A549 (cell line): ENCODE results near the gene CDYL2. TPM values are rescaled to one million over a fixed set of nuclear protein-coding genes. Genes with fewer than 3 reads are reported as not detected.
A peak's percentile ranks its signal among the peaks of the same experiment; 100 is the strongest.

Experiments used
- ATAC-seq, 2 experiments: fragments of 200-7000 bp in 1 of 2; fragments of >200 bp in 1 of 2; cut with Nextera tagmentation in 1 of 2; cut with Tn5 transposase in 1 of 2; 3 replicates each; pipeline versions ENCODE4 v1.8.0 to v1.9.1; 2018 to 2020; ENCODE audit warnings: mild to moderate bottlenecking in 1 of 2, moderate library complexity in 1 of 2
- CTCF ChIA-PET: fragments of 300-600 bp; sonication (Branson Sonifier 250); formaldehyde crosslinking; extraction: SDS; loops from one replicate; lab custom pipeline; 2021; ENCODE audit warnings: antibody characterized with exemption, inconsistent platforms; lab: Yijun Ruan, JAX
- POLR2A ChIA-PET: fragments of 350-600 bp; formaldehyde crosslinking; extraction: SDS; loops from one replicate; lab custom pipeline; 2021; ENCODE audit warnings: antibody characterized with exemption, inconsistent platforms; lab: Yijun Ruan, JAX
- DNase-seq, 2 experiments: peaks; one replicate each; pipeline versions ENCODE4 v3.0.0 to v3.0.0-alpha.2; 2011 to 2016; ENCODE audit warnings: low read depth in 1 of 2, low spot score in 1 of 2
- FAIRE-seq: peaks from 2 replicates; lab custom pipeline; 2011; peaks lifted over from hg19 to GRCh38; lab: Jason Lieb, UNC
- H3K27ac ChIP-seq, 2 experiments: fragments of >200 bp; sonication (Bioruptor Twin); formaldehyde crosslinking; 3 replicates each; pipeline ENCODE4 v1.5.1; 2016 to 2017
- H3K4me1 ChIP-seq: fragments of >200 bp; sonication (Bioruptor Twin); formaldehyde crosslinking; 3 replicates; pipeline ENCODE4 v1.6.1; 2016
- H3K4me2 ChIP-seq: fragments of >200 bp; sonication (Bioruptor Twin); formaldehyde crosslinking; 3 replicates; pipeline ENCODE4 v1.6.1; 2016
- H3K4me3 ChIP-seq: fragments of >200 bp; sonication (Bioruptor Twin); formaldehyde crosslinking; 3 replicates; pipeline ENCODE4 v1.5.1; 2016
- H3K9me3 ChIP-seq: fragments of >200 bp; sonication (Bioruptor Twin); formaldehyde crosslinking; 3 replicates; pipeline ENCODE4 v1.6.1; 2016
- CBX2 ChIP-seq: fragments of 200-600 bp; sonication (generic); IDR thresholded peaks from 2 replicates; pipeline ENCODE4 v1.6.1; 2016; ENCODE audit warnings: low read depth, mild to moderate bottlenecking, borderline replicate concordance
- EHF ChIP-seq: fragments of 250-450 bp; sonication (Bioruptor Pico); IDR thresholded peaks from 2 replicates; pipeline ENCODE4 v1.5.0; 2020; ENCODE audit warnings: mild to moderate bottlenecking
- EHMT2 ChIP-seq: fragments of 200-600 bp; sonication (generic); IDR thresholded peaks from 2 replicates; pipeline ENCODE4 v1.6.1; 2016; ENCODE audit warnings: antibody characterized with exemption, low read depth, mild to moderate bottlenecking, moderate library complexity
- FOSL2 ChIP-seq, 2 experiments: fragments of 450-650 bp in 1 of 2; fragments of >200 bp in 1 of 2; sonication (Bioruptor Twin) in 1 of 2; formaldehyde crosslinking; IDR thresholded peaks; 2 replicates each; pipeline versions ENCODE4 v1.5.0 to v1.6.1; 2016 to 2020; ENCODE audit warnings: mild to moderate bottlenecking in 1 of 2, moderate library complexity in 1 of 2
- FOXS1 ChIP-seq: fragments of 250-450 bp; sonication (Bioruptor Pico); IDR thresholded peaks from 2 replicates; pipeline ENCODE4 v1.5.0; 2020; ENCODE audit warnings: mild to moderate bottlenecking, moderate library complexity
- HDAC2 ChIP-seq: fragments of 200-600 bp; sonication (generic); IDR thresholded peaks from 2 replicates; pipeline ENCODE4 v1.6.1; 2016
- HOXB13 ChIP-seq: fragments of 250-450 bp; sonication (Bioruptor Pico); IDR thresholded peaks from 2 replicates; pipeline ENCODE4 v1.5.0; 2020; ENCODE audit warnings: low read depth, mild to moderate bottlenecking, moderate library complexity
- HOXB5 ChIP-seq: fragments of 250-450 bp; sonication (Bioruptor Pico); IDR thresholded peaks from 2 replicates; pipeline ENCODE4 v1.5.0; 2020; ENCODE audit warnings: mild to moderate bottlenecking, moderate library complexity
- KDM1A ChIP-seq: fragments of 200-600 bp; sonication (generic); IDR thresholded peaks from 2 replicates; pipeline ENCODE4 v1.6.1; 2016; ENCODE audit warnings: low read depth, mild to moderate bottlenecking
- KDM5A ChIP-seq: fragments of 200-600 bp; sonication (generic); IDR thresholded peaks from 2 replicates; pipeline ENCODE4 v1.6.1; 2016; ENCODE audit warnings: antibody characterized with exemption, mild to moderate bottlenecking
- NR3C1 ChIP-seq: fragments of >200 bp; sonication (Bioruptor Twin); formaldehyde crosslinking; IDR thresholded peaks from 3 replicates; pipeline ENCODE4 v1.6.1; 2017
- PHF8 ChIP-seq: fragments of 200-600 bp; sonication (generic); IDR thresholded peaks from 2 replicates; pipeline ENCODE4 v1.6.1; 2016; ENCODE audit warnings: low read depth, mild to moderate bottlenecking, antibody characterized with exemption, moderate library complexity, borderline replicate concordance
- RARB ChIP-seq: fragments of 250-450 bp; sonication (Bioruptor Pico); IDR thresholded peaks from 2 replicates; pipeline ENCODE4 v1.8.0; 2021; ENCODE audit warnings: mild to moderate bottlenecking, moderate library complexity
- RCOR1 ChIP-seq: fragments of 150-350 bp; IDR thresholded peaks from 2 replicates; pipeline ENCODE4 v1.6.1; 2014; ENCODE audit warnings: antibody characterized with exemption, low read length, low read depth
- SREBF2 ChIP-seq: fragments of 450-650 bp; IDR thresholded peaks from 2 replicates; pipeline ENCODE4 v1.6.1; 2014; ENCODE audit warnings: mild to moderate bottlenecking, moderate library complexity
- ZC3H11A ChIP-seq: fragments of 450-650 bp; IDR thresholded peaks from 2 replicates; pipeline ENCODE4 v1.6.1; 2014; ENCODE audit warnings: antibody characterized with exemption, mild to moderate bottlenecking
- WGBS: methylation state at CpG from one replicate; pipeline ENCODE4 v1.1.6; 2017; ENCODE audit errors: missing lambda C conversion rate; 5-methylcytosine and 5-hydroxymethylcytosine counted together
- polyA plus RNA-seq, 4 experiments: library from polyadenylated mRNA; depleted of rRNA in 3 of 4; stranded (reverse); fragments of >200 nt; fragmentation: RNase III in 1 of 4; extraction: RNeasy Plus Mini Kit Qiagen cat#74134 plus additional on column Dnase treatment in 1 of 4; gene quantifications; 2 replicates in 3 of 4; 3 replicates in 1 of 4; pipeline ENCODE4 v1.2.3, GENCODE V29; 2011 to 2017
- TF ChIP-seq, protein P1 (sequence below): fragments of >200 bp; sonication (Bioruptor Twin); formaldehyde crosslinking; IDR thresholded peaks from 3 replicates; pipeline ENCODE4 v1.5.1; 2016
- TF ChIP-seq, protein P2 (sequence below): fragments of 150-350 bp; IDR thresholded peaks from 2 replicates; pipeline ENCODE4 v1.6.1; 2014; ENCODE audit warnings: low read depth, mild to moderate bottlenecking, low read length
- TF ChIP-seq, protein P3 (sequence below): fragments of 250-450 bp; sonication (Bioruptor Pico); IDR thresholded peaks from 2 replicates; pipeline ENCODE4 v1.5.0; 2020; ENCODE audit warnings: low read depth, mild to moderate bottlenecking, moderate library complexity
- TF ChIP-seq, protein P4 (sequence below): fragments of >200 bp; sonication (Bioruptor Twin); formaldehyde crosslinking; IDR thresholded peaks from 2 replicates; pipeline ENCODE4 v1.6.1; 2016

Gene CDYL2
- polyA plus RNA-seq, 2 of the 4 experiments (the other 2 are of a cell fraction): 0.05 to 0.10 TPM

DNA sequence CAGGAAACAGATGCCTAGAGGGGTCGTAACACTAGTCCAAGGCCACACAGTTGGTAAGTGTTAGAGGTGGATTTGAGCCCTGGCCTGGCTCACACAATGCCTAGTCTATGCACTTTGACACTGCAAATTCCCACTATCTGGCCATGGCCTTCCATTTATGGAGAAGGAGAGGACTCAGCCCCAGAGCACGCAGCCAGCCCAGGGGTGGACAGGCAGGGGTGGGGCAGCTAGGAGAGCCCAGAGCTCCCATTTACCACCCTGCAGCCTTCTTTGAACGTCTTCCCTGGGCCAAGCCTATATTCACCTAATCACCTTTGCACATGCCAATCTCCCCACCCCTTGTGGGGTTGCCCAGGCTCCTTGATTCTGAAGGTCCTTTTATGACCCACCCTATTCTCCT lies 182.4 kb downstream of the CDYL2 start:
- no peak overlapping the region for H3K4me2 ChIP-seq
- no peak for FAIRE-seq

DNA sequence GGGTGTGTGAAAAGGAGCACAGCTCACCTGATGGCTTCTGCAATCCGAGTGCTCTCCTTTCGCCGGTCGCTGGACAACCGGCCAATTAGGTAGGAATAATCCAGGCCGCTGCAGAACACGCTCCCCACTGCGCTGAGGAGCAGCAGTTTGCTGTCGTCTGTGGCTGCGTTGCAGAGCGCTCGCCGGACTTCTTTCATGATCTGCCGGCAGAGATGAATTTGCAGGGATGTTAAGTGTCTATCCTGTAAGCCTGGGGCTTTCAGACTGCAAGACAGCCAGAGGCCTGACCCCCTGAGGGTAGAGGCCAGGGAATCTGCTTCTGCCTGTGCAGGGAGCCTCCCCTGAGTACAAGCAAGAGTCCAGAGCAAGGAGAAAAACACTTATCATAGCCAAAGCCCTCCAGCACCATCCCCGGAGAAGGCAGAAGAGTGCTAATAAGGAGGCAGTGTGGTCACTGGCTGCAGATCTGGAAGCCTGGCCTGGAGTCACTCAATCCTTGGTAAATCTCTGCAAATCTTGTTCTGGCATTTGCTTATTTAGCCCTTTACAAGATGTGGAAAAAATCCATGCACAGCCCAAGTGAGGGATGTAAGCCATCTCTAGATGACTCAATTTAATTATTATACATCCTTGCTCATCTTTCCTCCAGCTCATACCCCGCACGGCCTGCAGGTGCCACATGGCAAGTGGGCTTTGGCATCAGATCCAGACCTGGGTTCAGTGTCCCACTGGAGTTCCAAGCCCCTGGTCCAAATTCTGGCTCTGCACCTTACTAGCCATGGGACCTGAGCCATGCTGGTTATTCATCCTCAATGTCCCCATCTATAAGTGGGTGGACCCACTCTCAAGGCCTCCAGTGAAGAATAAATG lies 183.4 kb downstream of the CDYL2 start:
- TF ChIP-seq NR3C1: no peak
- TF ChIP-seq CBX2: no peak
- TF ChIP-seq, protein P1, sequence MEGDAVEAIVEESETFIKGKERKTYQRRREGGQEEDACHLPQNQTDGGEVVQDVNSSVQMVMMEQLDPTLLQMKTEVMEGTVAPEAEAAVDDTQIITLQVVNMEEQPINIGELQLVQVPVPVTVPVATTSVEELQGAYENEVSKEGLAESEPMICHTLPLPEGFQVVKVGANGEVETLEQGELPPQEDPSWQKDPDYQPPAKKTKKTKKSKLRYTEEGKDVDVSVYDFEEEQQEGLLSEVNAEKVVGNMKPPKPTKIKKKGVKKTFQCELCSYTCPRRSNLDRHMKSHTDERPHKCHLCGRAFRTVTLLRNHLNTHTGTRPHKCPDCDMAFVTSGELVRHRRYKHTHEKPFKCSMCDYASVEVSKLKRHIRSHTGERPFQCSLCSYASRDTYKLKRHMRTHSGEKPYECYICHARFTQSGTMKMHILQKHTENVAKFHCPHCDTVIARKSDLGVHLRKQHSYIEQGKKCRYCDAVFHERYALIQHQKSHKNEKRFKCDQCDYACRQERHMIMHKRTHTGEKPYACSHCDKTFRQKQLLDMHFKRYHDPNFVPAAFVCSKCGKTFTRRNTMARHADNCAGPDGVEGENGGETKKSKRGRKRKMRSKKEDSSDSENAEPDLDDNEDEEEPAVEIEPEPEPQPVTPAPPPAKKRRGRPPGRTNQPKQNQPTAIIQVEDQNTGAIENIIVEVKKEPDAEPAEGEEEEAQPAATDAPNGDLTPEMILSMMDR: no peak
- TF ChIP-seq, protein P2, sequence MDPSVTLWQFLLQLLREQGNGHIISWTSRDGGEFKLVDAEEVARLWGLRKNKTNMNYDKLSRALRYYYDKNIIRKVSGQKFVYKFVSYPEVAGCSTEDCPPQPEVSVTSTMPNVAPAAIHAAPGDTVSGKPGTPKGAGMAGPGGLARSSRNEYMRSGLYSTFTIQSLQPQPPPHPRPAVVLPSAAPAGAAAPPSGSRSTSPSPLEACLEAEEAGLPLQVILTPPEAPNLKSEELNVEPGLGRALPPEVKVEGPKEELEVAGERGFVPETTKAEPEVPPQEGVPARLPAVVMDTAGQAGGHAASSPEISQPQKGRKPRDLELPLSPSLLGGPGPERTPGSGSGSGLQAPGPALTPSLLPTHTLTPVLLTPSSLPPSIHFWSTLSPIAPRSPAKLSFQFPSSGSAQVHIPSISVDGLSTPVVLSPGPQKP: no peak
- TF ChIP-seq ZC3H11A: no peak
- TF ChIP-seq, protein P3, sequence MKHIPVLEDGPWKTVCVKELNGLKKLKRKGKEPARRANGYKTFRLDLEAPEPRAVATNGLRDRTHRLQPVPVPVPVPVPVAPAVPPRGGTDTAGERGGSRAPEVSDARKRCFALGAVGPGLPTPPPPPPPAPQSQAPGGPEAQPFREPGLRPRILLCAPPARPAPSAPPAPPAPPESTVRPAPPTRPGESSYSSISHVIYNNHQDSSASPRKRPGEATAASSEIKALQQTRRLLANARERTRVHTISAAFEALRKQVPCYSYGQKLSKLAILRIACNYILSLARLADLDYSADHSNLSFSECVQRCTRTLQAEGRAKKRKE (CRISPR knock-in tag): no peak
- TF ChIP-seq HOXB13 (CRISPR knock-in tag): no peak
- no peak for TF ChIP-seq FOSL2 (IDR thresholded peaks at IDR 0.05)
- TF ChIP-seq FOSL2 (CRISPR knock-in tag; IDR thresholded peaks at IDR 0.05): no peak
- no peak for TF ChIP-seq KDM1A
- no peak for TF ChIP-seq SREBF2
- no peak for TF ChIP-seq PHF8
- TF ChIP-seq, protein P4, sequence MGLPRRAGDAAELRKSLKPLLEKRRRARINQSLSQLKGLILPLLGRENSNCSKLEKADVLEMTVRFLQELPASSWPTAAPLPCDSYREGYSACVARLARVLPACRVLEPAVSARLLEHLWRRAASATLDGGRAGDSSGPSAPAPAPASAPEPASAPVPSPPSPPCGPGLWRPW: no peak
- no peak for TF ChIP-seq HDAC2
- TF ChIP-seq EHMT2: no peak
- TF ChIP-seq HOXB5: no peak
- no peak for TF ChIP-seq KDM5A
- TF ChIP-seq RARB (CRISPR knock-in tag): no peak
- TF ChIP-seq FOXS1 (CRISPR knock-in tag): no peak
- FAIRE-seq (no peak), ATAC-seq (0 out of 6 replicates have a peak, but pooled peaks of 1 of the 2 experiments have one; percentile 11), DNase-seq (no peak)
- Histone ChIP-seq H3K9me3 (no peaks in the 10 kb centered on the region), H3K4me1 (no peaks in the 10 kb centered on the region), H3K4me2 (no peak overlapping the region), H3K4me3 (no peak overlapping the region), H3K27ac (no peak overlapping the region)
- POLR2A ChIA-PET: no interaction called here
- CTCF ChIA-PET: no interaction called here
- 53% methylated on average over 14 of the region's 17 CpGs for WGBS

More for the DNA sequence above, 182.4 kb downstream of the CDYL2 start:
- no peak for DNase-seq
- Histone ChIP-seq H3K27ac (no peak overlapping the region), H3K4me3 (no peak overlapping the region), H3K4me1 (no peaks in the 10 kb centered on the region), H3K9me3 (no peaks in the 10 kb centered on the region)
- TF ChIP-seq RCOR1: no peak
- no peak for TF ChIP-seq EHF (CRISPR knock-in tag)
- no peak for TF ChIP-seq PHF8
- 3% methylated on average over 3 of the region's 3 CpGs for WGBS
- POLR2A ChIA-PET: no interaction called here
- CTCF ChIA-PET: interaction anchor here (0.8 kb wide), 1 partner anchor 13 kb away, joined by 3 read pairs; no protein-coding TSS in a partner anchor
- ATAC-seq: no peak
